K562 (cell line): ENCODE measurements around the gene GLT6D1. TPM values are rescaled to one million over a fixed set of nuclear protein-coding genes. Genes with fewer than 3 reads are reported as not detected.

Experiments used
- ZNF561 ChIP-seq: fragments of 450-650 bp; formaldehyde crosslinking; conservative IDR thresholded peaks from 2 replicates; pipeline ENCODE4 v1.4.0; 2020; ENCODE audit warnings: mild to moderate bottlenecking, moderate library complexity
- polyA plus RNA-seq, 8 experiments: library from polyadenylated mRNA; depleted of rRNA in 4 of 8; stranded (reverse) in 5 of 8; unstranded in 3 of 8; fragments of >200 nt; fragmentation: Nextera tagmentation in 2 of 8; fragmentation: Illumina TruSeq in 1 of 8; extraction: Ambion mirVana in 2 of 8; extraction: Trizol in 1 of 8; gene quantifications; 2 replicates each; pipeline versions ENCODE4 v1.2.1 to v1.2.3, GENCODE V29; 2011 to 2014; ENCODE audit warnings: inconsistent platforms in 1 of 8, missing spikeins in 1 of 8
- total RNA-seq, 7 experiments: library from RNA; depleted of rRNA in 6 of 7; stranded (reverse); fragments of >200 nt in 6 of 7; fragmentation: Illumina TruSeq in 2 of 7; extraction: Trizol in 2 of 7; gene quantifications; 2 replicates each; pipeline versions ENCODE4 v1.2.1 to v1.2.3, GENCODE V29; 2011 to 2021; ENCODE audit warnings: low replicate concordance in 1 of 7
- TF ChIP-seq, protein P1 (sequence below), 2 experiments: fragments of 450-650 bp in 1 of 2; sonication (generic) in 1 of 2; formaldehyde crosslinking; conservative IDR thresholded peaks; 2 replicates each; pipeline versions ENCODE4 v1.4.0 to v1.8.1; 2020 to 2022; ENCODE audit warnings: mild to moderate bottlenecking in 1 of 2, missing genetic modification reagents in 1 of 2
- TF ChIP-seq, protein P2 (sequence below): fragments of 250-450 bp; sonication (Bioruptor Pico); IDR thresholded peaks from 2 replicates; pipeline ENCODE4 v1.4.0; 2020; ENCODE audit warnings: borderline replicate concordance
- TF ChIP-seq, protein P3 (sequence below): fragments of 450-650 bp; IDR thresholded peaks from 2 replicates; pipeline ENCODE4 v1.7.0; 2016; ENCODE audit warnings: borderline replicate concordance

The GLT6D1 gene
- total and polyA plus RNA-seq, 9 of the 15 experiments (the other 6 are each of a cell fraction or from before 2014, with no cell fraction given): not detected

DNA sequence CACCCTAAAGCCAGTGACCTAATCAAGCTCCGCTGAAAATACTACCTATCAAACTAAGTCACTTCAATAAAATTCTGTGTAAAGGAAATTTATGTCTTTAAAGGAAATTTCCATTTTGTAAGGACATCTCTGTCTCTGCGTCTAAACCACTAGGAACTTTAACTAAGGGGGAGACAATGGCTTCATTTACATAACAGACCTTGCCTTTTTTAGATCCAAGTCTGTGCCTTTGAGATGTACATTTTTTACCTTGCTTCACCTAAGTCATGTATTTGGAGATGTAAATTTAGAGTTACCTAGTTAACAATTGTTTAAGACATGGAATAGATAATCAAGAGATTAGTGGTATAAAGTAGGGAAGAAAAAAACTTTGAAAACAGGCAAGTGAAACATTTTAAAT is 10.2 kb upstream of the GLT6D1 start (continued):
- TF ChIP-seq, protein P1, sequence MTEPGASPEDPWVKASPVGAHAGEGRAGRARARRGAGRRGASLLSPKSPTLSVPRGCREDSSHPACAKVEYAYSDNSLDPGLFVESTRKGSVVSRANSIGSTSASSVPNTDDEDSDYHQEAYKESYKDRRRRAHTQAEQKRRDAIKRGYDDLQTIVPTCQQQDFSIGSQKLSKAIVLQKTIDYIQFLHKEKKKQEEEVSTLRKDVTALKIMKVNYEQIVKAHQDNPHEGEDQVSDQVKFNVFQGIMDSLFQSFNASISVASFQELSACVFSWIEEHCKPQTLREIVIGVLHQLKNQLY (CRISPR knock-in tag; conservative IDR thresholded peaks at IDR 0.05): no peak
- no peak for TF ChIP-seq ZNF561 (CRISPR knock-in tag)
- TF ChIP-seq, protein P2, sequence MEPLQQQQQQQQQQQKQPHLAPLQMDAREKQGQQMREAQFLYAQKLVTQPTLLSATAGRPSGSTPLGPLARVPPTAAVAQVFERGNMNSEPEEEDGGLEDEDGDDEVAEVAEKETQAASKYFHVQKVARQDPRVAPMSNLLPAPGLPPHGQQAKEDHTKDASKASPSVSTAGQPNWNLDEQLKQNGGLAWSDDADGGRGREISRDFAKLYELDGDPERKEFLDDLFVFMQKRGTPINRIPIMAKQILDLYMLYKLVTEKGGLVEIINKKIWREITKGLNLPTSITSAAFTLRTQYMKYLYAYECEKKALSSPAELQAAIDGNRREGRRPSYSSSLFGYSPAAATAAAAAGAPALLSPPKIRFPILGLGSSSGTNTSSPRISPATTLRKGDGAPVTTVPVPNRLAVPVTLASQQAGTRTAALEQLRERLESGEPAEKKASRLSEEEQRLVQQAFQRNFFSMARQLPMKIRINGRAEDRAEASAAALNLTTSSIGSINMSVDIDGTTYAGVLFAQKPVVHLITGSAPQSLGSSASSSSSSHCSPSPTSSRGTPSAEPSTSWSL (CRISPR knock-in tag): no peak
- TF ChIP-seq, protein P3, sequence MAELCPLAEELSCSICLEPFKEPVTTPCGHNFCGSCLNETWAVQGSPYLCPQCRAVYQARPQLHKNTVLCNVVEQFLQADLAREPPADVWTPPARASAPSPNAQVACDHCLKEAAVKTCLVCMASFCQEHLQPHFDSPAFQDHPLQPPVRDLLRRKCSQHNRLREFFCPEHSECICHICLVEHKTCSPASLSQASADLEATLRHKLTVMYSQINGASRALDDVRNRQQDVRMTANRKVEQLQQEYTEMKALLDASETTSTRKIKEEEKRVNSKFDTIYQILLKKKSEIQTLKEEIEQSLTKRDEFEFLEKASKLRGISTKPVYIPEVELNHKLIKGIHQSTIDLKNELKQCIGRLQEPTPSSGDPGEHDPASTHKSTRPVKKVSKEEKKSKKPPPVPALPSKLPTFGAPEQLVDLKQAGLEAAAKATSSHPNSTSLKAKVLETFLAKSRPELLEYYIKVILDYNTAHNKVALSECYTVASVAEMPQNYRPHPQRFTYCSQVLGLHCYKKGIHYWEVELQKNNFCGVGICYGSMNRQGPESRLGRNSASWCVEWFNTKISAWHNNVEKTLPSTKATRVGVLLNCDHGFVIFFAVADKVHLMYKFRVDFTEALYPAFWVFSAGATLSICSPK: no peak
